Body of pancreas (tissue), 4 donors: Measurements from ENCODE around the gene COG8.
A peak's percentile ranks its signal among the peaks of the same experiment; 100 is the strongest.

Experiments used
- CTCF ChIP-seq, 7 experiments: fragments of 450-650 bp in 4 of 7; fragments of 200-600 bp in 3 of 7; sonication (generic) in 3 of 7; IDR thresholded peaks; one replicate each; pipeline ENCODE4 v1.5.1; 2016 to 2019; ENCODE audit warnings: antibody characterized with exemption in 7 of 7
- POLR2A ChIP-seq, 3 donors: fragments of 450-650 bp; IDR thresholded peaks; one replicate each; pipeline ENCODE4 v1.6.1; 2016; ENCODE audit warnings: antibody characterized with exemption in 3 of 3, mild to moderate bottlenecking in 2 of 3

GRCh38 chr16:69339289-69340094, at the start of gene COG8, which contains the start of gene NIP7:
- TF ChIP-seq CTCF (IDR thresholded peaks at IDR 0.05) (peak; percentile 69 to 98 (median 95)), POLR2A (IDR thresholded peaks at IDR 0.05) (peak; percentile 64 to 86 (median 82))
